Colonic mucosa (tissue), 4 donors: ENCODE data around the gene FILIP1L. TPM values are rescaled to one million over a fixed set of nuclear protein-coding genes. Genes with fewer than 3 reads are reported as not detected.

ENCODE experiments used
- DNase-seq: peaks from one replicate; pipeline ENCODE4 v3.0.0-alpha.2; 2020
- H3K27ac ChIP-seq: fragments of 200-600 bp; one replicate; pipeline ENCODE4 v1.8.0; 2021
- H3K27me3 ChIP-seq: fragments of 200-600 bp; one replicate; pipeline ENCODE4 v1.8.0; 2021
- H3K36me3 ChIP-seq: fragments of 200-600 bp; one replicate; pipeline ENCODE4 v1.8.0; 2021
- H3K4me1 ChIP-seq: fragments of 200-600 bp; one replicate; pipeline ENCODE4 v1.8.0; 2021; ENCODE audit warnings: mild to moderate bottlenecking
- H3K4me3 ChIP-seq: fragments of 200-600 bp; one replicate; pipeline ENCODE4 v1.8.0; 2021
- H3K9ac ChIP-seq, 2 donors: one replicate each; pipeline ENCODE4 v1.7.0; 2013; ENCODE audit warnings: control low read depth in 2 of 2, low read depth in 2 of 2, low read length in 2 of 2
- H3K9me3 ChIP-seq: fragments of 200-600 bp; one replicate; pipeline ENCODE4 v1.8.0; 2021
- CTCF ChIP-seq: fragments of 200-600 bp; IDR thresholded peaks from one replicate; pipeline ENCODE4 v1.8.0; 2022; ENCODE audit warnings: antibody characterized with exemption, mild to moderate bottlenecking
- intact Hi-C: fragments of 100-400 bp; cut with DNase I; formaldehyde crosslinking; loops from one replicate; pipeline ENCODE4 v1.14.1; 2022
- total RNA-seq, 2 donors: library from RNA; stranded (reverse); fragmentation: NEBNext Ultra II Directional in 1 of 2; extraction: Animal tissue kit (Norgen Biotek cat#: 25700) in 1 of 2; gene quantifications; one replicate each; pipeline ENCODE4 v1.2.1, GENCODE V29; 2021
- donor health status: healthy.
- donor health status: DM: no; HTN: no; CAD: no.
- donor health status: DM: no; HTN: no; CAD: no.

FILIP1L gene
- total RNA-seq, 2 donors from 2014 or later: 3.7 to 29.0 TPM

- no peak overlapping the region for H3K27ac ChIP-seq
- TF ChIP-seq CTCF: no peak
These were observed 154.0 kb downstream of the FILIP1L start for GRCh38 chr3:99960123-99960878.

GRCh38 chr3:99958222-99958912, 155.9 kb downstream of the FILIP1L start:
- no peak for DNase-seq
- Histone ChIP-seq H3K27ac (no peak overlapping the region), H3K27me3 (no peaks in the 10 kb centered on the region), H3K9ac (no peak overlapping the region), H3K36me3 (no peaks in the 10 kb centered on the region), H3K9me3 (no peaks in the 10 kb centered on the region), H3K4me1 (no peaks in the 10 kb centered on the region), H3K4me3 (no peak overlapping the region)
- intact Hi-C loops: no loop called here
- no peak for TF ChIP-seq CTCF

More at GRCh38 chr3:99960123-99960878, 154.0 kb downstream of the FILIP1L start:
- intact Hi-C loops: loop anchor here (10.0 kb wide), 1 partner anchor 116 kb away; no protein-coding TSS in a partner anchor
- DNase-seq: no peak
- Histone ChIP-seq H3K9me3 (no peaks in the 10 kb centered on the region), H3K36me3 (no peaks in the 10 kb centered on the region), H3K27me3 (no peaks in the 10 kb centered on the region), H3K9ac (no peak overlapping the region), H3K4me3 (no peak overlapping the region), H3K4me1 (no peaks in the 10 kb centered on the region)

GRCh38 chr3:99957151-99957796, 157.0 kb downstream of the FILIP1L start:
- intact Hi-C loops: no loop called here

GRCh38 chr3:99955773-99956562, 158.3 kb downstream of the FILIP1L start:
- H3K36me3 ChIP-seq: no peaks in the 10 kb centered on the region
- no peak for DNase-seq

More at GRCh38 chr3:99957151-99957796, 157.0 kb downstream of the FILIP1L start:
- Histone ChIP-seq H3K4me1 (no peaks in the 10 kb centered on the region), H3K9ac (no peak overlapping the region), H3K4me3 (no peak overlapping the region), H3K27ac (no peak overlapping the region), H3K36me3 (no peaks in the 10 kb centered on the region), H3K9me3 (no peaks in the 10 kb centered on the region), H3K27me3 (no peaks in the 10 kb centered on the region)
- no peak for DNase-seq
- no peak for TF ChIP-seq CTCF

More at GRCh38 chr3:99955773-99956562, 158.3 kb downstream of the FILIP1L start:
- H3K4me3 ChIP-seq: no peak overlapping the region
- H3K9ac ChIP-seq: no peak overlapping the region
- H3K4me1 ChIP-seq: no peaks in the 10 kb centered on the region
- H3K27ac ChIP-seq: no peak overlapping the region
- TF ChIP-seq CTCF: no peak
- H3K27me3 ChIP-seq: no peaks in the 10 kb centered on the region
- no peaks in the 10 kb centered on the region for H3K9me3 ChIP-seq
- intact Hi-C loops: no loop called here
